ENCODE results near the gene NFIX. TPM values are rescaled to one million over a fixed set of nuclear protein-coding genes. Genes with fewer than 3 reads are reported as not detected.

NFIX gene
- total and polyA plus RNA-seq, 2 of the 13 experiments (the other 11 are each of a cell fraction or from before 2014, with no cell fraction given): 3.4 to 5.4 TPM

DNA sequence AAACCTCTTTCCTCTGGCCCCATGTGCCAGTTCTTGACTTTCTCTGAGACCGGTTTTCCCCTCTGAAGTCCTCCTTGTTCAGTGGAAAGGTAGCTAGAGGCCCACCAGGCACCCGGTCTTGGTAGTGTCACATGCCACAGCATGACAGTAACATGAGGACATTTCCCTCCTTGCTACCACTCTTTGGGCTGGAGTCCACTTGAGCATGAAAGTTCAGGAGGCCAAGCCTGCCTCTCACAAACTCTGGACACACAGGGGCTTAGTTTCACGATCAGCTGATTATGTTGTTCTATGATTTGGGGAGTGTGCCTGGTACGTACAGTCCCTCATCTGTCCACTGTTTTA, 45.6 kb downstream of the NFIX start:
- intact Hi-C loops (cut with micrococcal nuclease; ENCODE audit: unreplicated experiment): no loop called here
- ATAC-seq: no peak
- Histone ChIP-seq H3K9me3 (ENCODE audit: low read length) (no peaks in the 10 kb centered on the region), H4K20me1 (ENCODE audit: insufficient read depth, low read length) (no peaks in the 10 kb centered on the region), H3K9ac (ENCODE audit: insufficient read depth, low read depth, low read length) (no peak overlapping the region), H3K27ac (ENCODE audit: extremely low read length, insufficient read depth, low read length) (peak overlapping the region; percentile 25), H2AFZ (ENCODE audit: low read length) (no peak overlapping the region), H3K36me3 (replicated peaks in 1 of 2; ENCODE audit: control insufficient read depth in 1 of 2, insufficient read depth in 2 of 2, low read length in 2 of 2) (peaks cover 12 to 29% of the 10 kb centered on the region in 2 experiments; a peak in 4 of 5 replicates), H3K79me2 (ENCODE audit: insufficient read depth, low read length) (peaks cover 26% of the 10 kb centered on the region), H3K4me3 (replicated peaks in 1 of 3; ENCODE audit: insufficient read depth in 1 of 3, low read depth in 2 of 3, low read length in 3 of 3) (no peak overlapping the region), H3K4me2 (ENCODE audit: low read depth, low read length) (no peak overlapping the region), H3K4me1 (ENCODE audit: insufficient read depth, low read length) (peaks cover 42% of the 10 kb centered on the region), H3K27me3 (ENCODE audit: control insufficient read depth in 1 of 2, insufficient read depth in 2 of 2, low read length in 2 of 2) (no peaks in the 10 kb centered on the region)
- TF ChIP-seq, protein P1, sequence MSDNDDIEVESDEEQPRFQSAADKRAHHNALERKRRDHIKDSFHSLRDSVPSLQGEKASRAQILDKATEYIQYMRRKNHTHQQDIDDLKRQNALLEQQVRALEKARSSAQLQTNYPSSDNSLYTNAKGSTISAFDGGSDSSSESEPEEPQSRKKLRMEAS (IDR thresholded peaks at IDR 0.05): peak; percentile 47
- no peak for TF ChIP-seq ZMYM4 (CRISPR knock-in tag; IDR thresholded peaks at IDR 0.05)
- in situ Hi-C loops (cut with HindIII; ENCODE audit: extremely low pct_ligation_motif_present, low pct_unique_long_range_greater_than_20kb): no loop called here
- BruUV-seq (replicated peaks): no TSS peak
- CTCF ChIA-PET (ENCODE audit: low intra/inter-chr PET ratio, low total read pairs): no interaction called here
- 79% methylated on average over 4 of the region's 4 CpGs for WGBS (ENCODE audit: low lambda C conversion rate)
- no peak for DNase-seq (ENCODE audit: low spot score)
- POLR2A ChIA-PET: interaction anchor here (1.4 to 2.5 kb wide), 2 partner anchors 13 to 55 kb away, joined by 5 to 7 read pairs; no protein-coding TSS in a partner anchor
- no peak for FAIRE-seq

DNA sequence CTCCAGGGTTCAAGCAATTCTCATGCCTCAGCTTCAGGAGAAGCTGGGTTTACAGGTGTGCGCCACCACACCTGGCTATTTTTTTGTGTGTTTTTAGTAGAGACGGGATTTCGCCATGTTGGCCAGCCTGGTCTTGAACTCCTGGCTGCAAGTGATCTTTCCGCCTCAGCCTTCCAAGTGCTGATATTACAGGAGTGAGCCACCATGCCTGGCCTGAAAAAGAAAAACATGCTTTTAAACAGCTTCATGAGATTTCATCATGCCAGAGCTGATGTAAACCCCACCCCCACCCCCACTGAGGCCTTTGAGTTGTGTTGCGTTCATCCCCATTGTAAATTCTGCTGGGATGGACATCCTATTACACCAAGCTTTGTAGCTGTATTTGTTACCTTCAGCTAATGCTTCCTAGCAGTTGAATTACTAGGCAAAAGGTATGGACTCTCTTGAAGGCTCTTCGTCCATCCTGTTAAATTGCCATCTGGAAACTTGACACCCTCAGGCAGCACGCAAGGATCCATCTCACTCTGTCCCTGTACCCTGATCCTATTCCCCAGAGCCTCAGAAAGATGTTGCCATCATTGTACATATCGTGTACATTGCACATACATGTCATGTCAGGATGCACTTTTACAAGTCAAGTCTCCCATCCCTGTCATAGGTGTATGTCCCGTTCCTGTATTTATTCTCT, 47.3 kb downstream of the NFIX start:
- Histone ChIP-seq H3K9me3 (ENCODE audit: low read length) (no peaks in the 10 kb centered on the region), H3K27me3 (ENCODE audit: control insufficient read depth in 1 of 2, insufficient read depth in 2 of 2, low read length in 2 of 2) (no peaks in the 10 kb centered on the region), H4K20me1 (ENCODE audit: insufficient read depth, low read length) (no peaks in the 10 kb centered on the region), H3K4me3 (replicated peaks in 1 of 3; ENCODE audit: insufficient read depth in 1 of 3, low read depth in 2 of 3, low read length in 3 of 3) (no peak overlapping the region), H3K4me2 (ENCODE audit: low read depth, low read length) (no peak overlapping the region), H3K36me3 (replicated peaks in 1 of 2; ENCODE audit: control insufficient read depth in 1 of 2, insufficient read depth in 2 of 2, low read length in 2 of 2) (peaks cover 11 to 28% of the 10 kb centered on the region in 2 experiments; a peak in 4 of 5 replicates), H3K4me1 (ENCODE audit: insufficient read depth, low read length) (peaks cover 29% of the 10 kb centered on the region), H3K79me2 (ENCODE audit: insufficient read depth, low read length) (peaks cover 25% of the 10 kb centered on the region), H3K9ac (ENCODE audit: insufficient read depth, low read depth, low read length) (no peak overlapping the region), H2AFZ (ENCODE audit: low read length) (no peak overlapping the region), H3K27ac (ENCODE audit: extremely low read length, insufficient read depth, low read length) (no peak overlapping the region)
- no peak for ATAC-seq
- POLR2A ChIA-PET: interaction anchor here (0.9 to 3.8 kb wide), 6 partner anchors 9 to 56 kb away, joined by 3 to 38 read pairs (median 8); no protein-coding TSS in a partner anchor
- intact Hi-C loops (cut with micrococcal nuclease; ENCODE audit: unreplicated experiment): no loop called here
- DNase-seq (ENCODE audit: low spot score): no peak
- in situ Hi-C loops (cut with HindIII; ENCODE audit: extremely low pct_ligation_motif_present, low pct_unique_long_range_greater_than_20kb): no loop called here
- BruUV-seq (replicated peaks): no TSS peak
- CTCF ChIA-PET (ENCODE audit: low intra/inter-chr PET ratio, low total read pairs): no interaction called here
- TF ChIP-seq, protein P2, sequence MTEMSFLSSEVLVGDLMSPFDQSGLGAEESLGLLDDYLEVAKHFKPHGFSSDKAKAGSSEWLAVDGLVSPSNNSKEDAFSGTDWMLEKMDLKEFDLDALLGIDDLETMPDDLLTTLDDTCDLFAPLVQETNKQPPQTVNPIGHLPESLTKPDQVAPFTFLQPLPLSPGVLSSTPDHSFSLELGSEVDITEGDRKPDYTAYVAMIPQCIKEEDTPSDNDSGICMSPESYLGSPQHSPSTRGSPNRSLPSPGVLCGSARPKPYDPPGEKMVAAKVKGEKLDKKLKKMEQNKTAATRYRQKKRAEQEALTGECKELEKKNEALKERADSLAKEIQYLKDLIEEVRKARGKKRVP (CRISPR knock-in tag; IDR thresholded peaks at IDR 0.05): peak in 1 of 2 experiments; percentile 69; a peak in 2 of 4 replicates
- no peak for TF ChIP-seq ZNF678 (CRISPR knock-in tag; IDR thresholded peaks at IDR 0.05)
- FAIRE-seq: no peak
- 98% methylated on average over 9 of the region's 9 CpGs for WGBS (ENCODE audit: low lambda C conversion rate)
